ENCODE measurements around the gene SLC9A1. TPM values are rescaled to one million over a fixed set of nuclear protein-coding genes. Genes with fewer than 3 reads are reported as not detected.
A peak's percentile ranks its signal among the peaks of the same experiment; 100 is the strongest.

SLC9A1 gene
- total and polyA plus RNA-seq, 11 donors, result 9.4 to 44.9 (median 20.6) TPM

- Histone ChIP-seq H3K27ac (peak overlapping the region in 5 of 12 donors; percentile 29 to 72 (median 33)), H3K4me3 (no peak overlapping the region), H3K4me1 (peaks cover 0 to 99% (median 77%) of the 10 kb centered on the region in 12 donors), H3K9me3 (no peaks in the 10 kb centered on the region), H3K36me3 (peaks cover 0 to 5% (median 0%) of the 10 kb centered on the region in 9 donors), H3K27me3 (no peaks in the 10 kb centered on the region)
- TF ChIP-seq POLR2A (IDR thresholded peaks at IDR 0.05), result no peak
- no peak for TF ChIP-seq CTCF (IDR thresholded peaks at IDR 0.05)
- 70 to 77% (median 73%) methylated on average over 9 of the region's 9 CpGs for WGBS, 4 donors
- ATAC-seq (no peak), DNase-seq (no peak)
- intact Hi-C loops (cut with DNase I), result no loop called here
Measured at GRCh38 chr1:27141266-27142003, 13.5 kb downstream of the SLC9A1 start.

- intact Hi-C loops (cut with DNase I), result no loop called here
- TF ChIP-seq POLR2A (IDR thresholded peaks at IDR 0.05) (no peak), CTCF (IDR thresholded peaks at IDR 0.05) (no peak)
- DNase-seq (no peak), ATAC-seq (no peak)
- 89 to 96% (median 91%) methylated on average over 6 of the region's 6 CpGs for WGBS, 4 donors
- H3K4me3 ChIP-seq, result no peak overlapping the region
- H3K36me3 ChIP-seq, result peaks cover 0 to 5% (median 0%) of the 10 kb centered on the region in 9 donors
- no peaks in the 10 kb centered on the region for H3K9me3 ChIP-seq
- no peaks in the 10 kb centered on the region for H3K27me3 ChIP-seq
- H3K27ac ChIP-seq, result peak overlapping the region in 1 of 12 donors; percentile 75
- H3K4me1 ChIP-seq, result peaks cover 0 to 98% (median 70%) of the 10 kb centered on the region in 12 donors
Measured at GRCh38 chr1:27139980-27140379, 14.9 kb downstream of the SLC9A1 start.

GRCh38 chr1:27138927-27139326 is 16.0 kb downstream of the SLC9A1 start:
- no peak for DNase-seq
- Histone ChIP-seq H3K36me3 (peaks cover 0 to 5% (median 0%) of the 10 kb centered on the region in 9 donors), H3K27me3 (no peaks in the 10 kb centered on the region), H3K4me1 (peaks cover 0 to 98% (median 78%) of the 10 kb centered on the region in 12 donors), H3K4me3 (no peak overlapping the region), H3K9me3 (no peaks in the 10 kb centered on the region), H3K27ac (peak overlapping the region in 8 of 12 donors; percentile 61 to 95 (median 68))
- no peak for ATAC-seq
- WGBS, 4 donors, result 85 to 96% (median 90%) methylated on average over 6 of the region's 6 CpGs
- intact Hi-C loops (cut with DNase I), result no loop called here
- no peak for TF ChIP-seq CTCF (IDR thresholded peaks at IDR 0.05)
- TF ChIP-seq POLR2A (IDR thresholded peaks at IDR 0.05), result no peak

- Histone ChIP-seq H3K27me3 (no peaks in the 10 kb centered on the region), H3K27ac (peak overlapping the region in 10 of 12 donors; percentile 6 to 95 (median 68)), H3K4me1 (peaks cover 0 to 98% (median 76%) of the 10 kb centered on the region in 12 donors), H3K36me3 (peaks cover 0 to 5% (median 0%) of the 10 kb centered on the region in 9 donors), H3K4me3 (no peak overlapping the region), H3K9me3 (no peaks in the 10 kb centered on the region)
- TF ChIP-seq CTCF (IDR thresholded peaks at IDR 0.05) (no peak), POLR2A (IDR thresholded peaks at IDR 0.05) (no peak)
- intact Hi-C loops (cut with DNase I), result no loop called here
- peak in 1 of 5 donors; percentile 63 for DNase-seq
- ATAC-seq, result peak; percentile 41 to 71 (median 64)
- 62 to 73% (median 68%) methylated on average over 10 of the region's 10 CpGs for WGBS, 4 donors
Measured at GRCh38 chr1:27138368-27138767, 16.6 kb downstream of the SLC9A1 start.
